Astrocyte (in vitro differentiated cells and primary cell): Measurements from ENCODE around the gene MYOCD.

Source experiments
- EZH2 ChIP-seq: IDR thresholded peaks from 2 replicates; pipeline ENCODE4 v1.6.1; 2012; ENCODE audit warnings: mild to moderate bottlenecking, low read length, inconsistent platforms; ENCODE audit not compliant: insufficient read depth
- TF ChIP-seq, protein P1 (sequence below): IDR thresholded peaks from 2 replicates; pipeline ENCODE4 v1.5.1; 2011; ENCODE audit warnings: low read depth, mild to moderate bottlenecking, inconsistent platforms, low read length, moderate library complexity; ENCODE audit not compliant: insufficient read depth

DNA sequence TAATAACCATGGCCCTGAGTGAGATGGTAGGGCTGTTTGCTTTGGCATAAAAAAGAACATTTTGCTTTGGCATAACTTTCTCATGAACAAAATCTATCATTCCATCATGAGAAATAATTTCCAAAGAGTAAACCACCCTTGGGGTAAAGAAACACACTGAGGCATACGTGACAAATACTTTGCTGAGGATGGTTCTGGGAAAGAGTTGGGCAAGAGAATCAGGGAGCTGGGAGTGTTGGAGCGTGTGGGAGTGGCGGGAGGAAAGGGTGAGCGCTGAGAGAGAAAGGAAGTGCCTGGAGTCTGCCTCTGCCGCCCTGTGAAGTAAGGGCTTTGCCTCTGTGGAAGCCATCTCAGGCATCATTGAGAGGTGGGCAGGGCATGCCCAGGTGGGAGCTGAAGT is 63.4 kb downstream of the MYOCD start:
- no peak for TF ChIP-seq EZH2
- TF ChIP-seq, protein P1, sequence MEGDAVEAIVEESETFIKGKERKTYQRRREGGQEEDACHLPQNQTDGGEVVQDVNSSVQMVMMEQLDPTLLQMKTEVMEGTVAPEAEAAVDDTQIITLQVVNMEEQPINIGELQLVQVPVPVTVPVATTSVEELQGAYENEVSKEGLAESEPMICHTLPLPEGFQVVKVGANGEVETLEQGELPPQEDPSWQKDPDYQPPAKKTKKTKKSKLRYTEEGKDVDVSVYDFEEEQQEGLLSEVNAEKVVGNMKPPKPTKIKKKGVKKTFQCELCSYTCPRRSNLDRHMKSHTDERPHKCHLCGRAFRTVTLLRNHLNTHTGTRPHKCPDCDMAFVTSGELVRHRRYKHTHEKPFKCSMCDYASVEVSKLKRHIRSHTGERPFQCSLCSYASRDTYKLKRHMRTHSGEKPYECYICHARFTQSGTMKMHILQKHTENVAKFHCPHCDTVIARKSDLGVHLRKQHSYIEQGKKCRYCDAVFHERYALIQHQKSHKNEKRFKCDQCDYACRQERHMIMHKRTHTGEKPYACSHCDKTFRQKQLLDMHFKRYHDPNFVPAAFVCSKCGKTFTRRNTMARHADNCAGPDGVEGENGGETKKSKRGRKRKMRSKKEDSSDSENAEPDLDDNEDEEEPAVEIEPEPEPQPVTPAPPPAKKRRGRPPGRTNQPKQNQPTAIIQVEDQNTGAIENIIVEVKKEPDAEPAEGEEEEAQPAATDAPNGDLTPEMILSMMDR, result no peak
